ENCODE results near the gene GIT1.

GIT1 gene

GRCh38 chr17:29616300-29617048 is 27.0 kb upstream of the GIT1 start:
- no peak for DNase-seq (ENCODE audit: low read depth)

- DNase-seq (ENCODE audit: low read depth): peak; percentile 83
These were observed 26.2 kb upstream of the GIT1 start for GRCh38 chr17:29615492-29616299.

- DNase-seq (ENCODE audit: low read depth): no peak
These were observed 25.6 kb upstream of the GIT1 start for GRCh38 chr17:29615048-29615385.

GRCh38 chr17:29614349-29615047 is 25.1 kb upstream of the GIT1 start:
- DNase-seq (ENCODE audit: low read depth): no peak

GRCh38 chr17:29613856-29614255 is 24.4 kb upstream of the GIT1 start:
- no peak for DNase-seq (ENCODE audit: low read depth)

- DNase-seq (ENCODE audit: low read depth): peak; percentile 91
These were observed 23.9 kb upstream of the GIT1 start for GRCh38 chr17:29613352-29613837.

- DNase-seq (ENCODE audit: low read depth): no peak
These were observed 23.2 kb upstream of the GIT1 start for GRCh38 chr17:29612404-29613280.

GRCh38 chr17:29612094-29612403 is 22.6 kb upstream of the GIT1 start:
- no peak for DNase-seq (ENCODE audit: low read depth)

GRCh38 chr17:29611351-29612093 is 22.1 kb upstream of the GIT1 start:
- no peak for DNase-seq (ENCODE audit: low read depth)

- DNase-seq (ENCODE audit: low read depth): no peak
These were observed 20.9 kb upstream of the GIT1 start for GRCh38 chr17:29610395-29610794.

GRCh38 chr17:29608986-29609385 is 19.5 kb upstream of the GIT1 start:
- DNase-seq (ENCODE audit: low read depth): no peak

GRCh38 chr17:29607557-29608195 is 18.2 kb upstream of the GIT1 start:
- DNase-seq (ENCODE audit: low read depth): no peak

GRCh38 chr17:29603109-29603674 is 13.7 kb upstream of the GIT1 start:
- DNase-seq (ENCODE audit: low read depth): no peak

- DNase-seq (ENCODE audit: low read depth): no peak
These were observed 8.1 kb upstream of the GIT1 start for GRCh38 chr17:29597361-29598172.

GRCh38 chr17:29596811-29597210 is 7.4 kb upstream of the GIT1 start:
- no peak for DNase-seq (ENCODE audit: low read depth)

- DNase-seq (ENCODE audit: low read depth): no peak
These were observed 6.7 kb upstream of the GIT1 start for GRCh38 chr17:29595943-29596774.

- DNase-seq (ENCODE audit: low read depth): no peak
These were observed 5.9 kb upstream of the GIT1 start for GRCh38 chr17:29595107-29595942.
